GM12892 (cell line): Measurements from ENCODE around the gene ABT1.

Experiments used
- POLR2A ChIP-seq: IDR thresholded peaks from 2 replicates; pipeline ENCODE4 v1.6.1; 2011; ENCODE audit warnings: low read depth, low read length, control low read depth
- TAF1 ChIP-seq: IDR thresholded peaks from 2 replicates; pipeline ENCODE4 v1.6.1; 2011; ENCODE audit warnings: low read depth, mild to moderate bottlenecking, control low read depth, low read length, borderline replicate concordance

- no peak for TF ChIP-seq POLR2A
- no peak for TF ChIP-seq TAF1
These were observed 4.1 kb upstream of the ABT1 start for GRCh38 chr6:26592649-26593048.
